Measurements from ENCODE around the gene KRTAP5-2.

Gene KRTAP5-2

GRCh38 chr11:1549338-1550330, 48.5 kb downstream of the KRTAP5-2 start:
- H3F3A ChIP-seq (ENCODE audit: insufficient read depth, low read length) = no peaks in the 10 kb centered on the region
- H3K9ac ChIP-seq (ENCODE audit: low read length) = no peak overlapping the region
- no peak overlapping the region for H2AFZ ChIP-seq (ENCODE audit: low read length)
- H3K4me3 ChIP-seq (ENCODE audit: low read depth, low read length, poor library complexity, severe bottlenecking) = no peak overlapping the region
- TF ChIP-seq EZH2 (IDR thresholded peaks at IDR 0.05; ENCODE audit: borderline replicate concordance, low read length) (no peak), CTCF (IDR thresholded peaks at IDR 0.05; ENCODE audit: low read length) (no peak)
- no peaks in the 10 kb centered on the region for H3K79me2 ChIP-seq (ENCODE audit: insufficient read depth, low read length)
- no peaks in the 10 kb centered on the region for H3K9me3 ChIP-seq (ENCODE audit: low read length)
- H3K27me3 ChIP-seq (ENCODE audit: insufficient read depth, low read length) = peaks cover 6% of the 10 kb centered on the region; the same call in 1 of the 2 replicates
- H3K4me1 ChIP-seq (ENCODE audit: insufficient read depth, low read length, severe bottlenecking) = no peaks in the 10 kb centered on the region
- H3K27ac ChIP-seq (ENCODE audit: low read depth, low read length, poor library complexity, severe bottlenecking) = no peak overlapping the region
- H3K4me2 ChIP-seq (ENCODE audit: low read length) = no peak overlapping the region
- H3K9me2 ChIP-seq (ENCODE audit: low read depth, low read length) = no peaks in the 10 kb centered on the region
- H4K20me1 ChIP-seq (ENCODE audit: insufficient read depth, low read length) = no peaks in the 10 kb centered on the region
- H3K36me3 ChIP-seq (ENCODE audit: insufficient read depth, low read length) = no peaks in the 10 kb centered on the region

GRCh38 chr11:1548221-1549070, 49.6 kb downstream of the KRTAP5-2 start:
- no peaks in the 10 kb centered on the region for H4K20me1 ChIP-seq (ENCODE audit: insufficient read depth, low read length)
- H3K79me2 ChIP-seq (ENCODE audit: insufficient read depth, low read length) = no peaks in the 10 kb centered on the region
- H3K9me3 ChIP-seq (ENCODE audit: low read length) = no peaks in the 10 kb centered on the region
- H3K27me3 ChIP-seq (ENCODE audit: insufficient read depth, low read length) = peaks cover 12% of the 10 kb centered on the region
- H3K9ac ChIP-seq (ENCODE audit: low read length) = no peak overlapping the region
- no peaks in the 10 kb centered on the region for H3F3A ChIP-seq (ENCODE audit: insufficient read depth, low read length)
- no peaks in the 10 kb centered on the region for H3K36me3 ChIP-seq (ENCODE audit: insufficient read depth, low read length)
- TF ChIP-seq CTCF (IDR thresholded peaks at IDR 0.05; ENCODE audit: low read length) = no peak
- TF ChIP-seq EZH2 (IDR thresholded peaks at IDR 0.05; ENCODE audit: borderline replicate concordance, low read length) = no peak
- no peaks in the 10 kb centered on the region for H3K4me1 ChIP-seq (ENCODE audit: insufficient read depth, low read length, severe bottlenecking)
- H3K27ac ChIP-seq (ENCODE audit: low read depth, low read length, poor library complexity, severe bottlenecking) = no peak overlapping the region
- H2AFZ ChIP-seq (ENCODE audit: low read length) = no peak overlapping the region
- H3K4me3 ChIP-seq (ENCODE audit: low read depth, low read length, poor library complexity, severe bottlenecking) = no peak overlapping the region
- no peaks in the 10 kb centered on the region for H3K9me2 ChIP-seq (ENCODE audit: low read depth, low read length)
- H3K4me2 ChIP-seq (ENCODE audit: low read length) = no peak overlapping the region

DNA sequence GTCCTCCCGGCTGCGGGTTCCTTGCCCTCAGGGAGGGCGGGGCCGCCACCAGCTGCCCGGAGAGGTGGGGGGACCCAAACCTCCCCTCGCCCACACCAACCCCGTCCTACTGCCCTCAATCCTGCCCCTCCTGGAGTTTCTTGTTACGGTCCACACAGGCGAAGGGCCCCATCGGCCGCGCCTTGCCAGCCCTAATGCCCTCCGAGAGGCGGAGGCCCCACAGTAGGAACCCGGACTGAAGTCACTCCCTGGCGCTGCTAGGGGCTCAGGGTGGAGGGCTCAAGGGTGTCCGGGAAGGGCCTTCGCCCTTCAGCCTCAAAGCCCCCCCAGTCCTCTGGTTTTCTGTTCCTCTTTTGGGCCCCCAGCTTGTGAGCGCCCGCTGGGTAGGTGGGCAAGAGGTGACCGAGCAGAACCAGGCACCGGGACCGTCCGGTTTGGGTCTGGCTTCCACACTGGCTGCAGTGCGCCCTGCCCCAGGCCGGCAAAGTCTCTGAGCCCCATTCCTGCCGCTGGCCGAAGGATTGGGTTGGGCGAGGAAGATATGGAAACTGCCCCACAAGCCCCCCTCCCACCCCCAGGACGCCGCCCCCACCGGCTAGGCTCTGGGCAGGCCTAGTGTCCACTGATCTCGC, 50.5 kb downstream of the KRTAP5-2 start:
- peaks cover 12% of the 10 kb centered on the region for H3K27me3 ChIP-seq (ENCODE audit: insufficient read depth, low read length)

More for the DNA sequence above, 50.5 kb downstream of the KRTAP5-2 start:
- Histone ChIP-seq H3K9ac (ENCODE audit: low read length) (no peak overlapping the region), H3K9me2 (ENCODE audit: low read depth, low read length) (no peaks in the 10 kb centered on the region), H3K4me1 (ENCODE audit: insufficient read depth, low read length, severe bottlenecking) (no peaks in the 10 kb centered on the region), H2AFZ (ENCODE audit: low read length) (no peak overlapping the region), H3K79me2 (ENCODE audit: insufficient read depth, low read length) (no peaks in the 10 kb centered on the region), H3K27ac (ENCODE audit: low read depth, low read length, poor library complexity, severe bottlenecking) (no peak overlapping the region), H3K9me3 (ENCODE audit: low read length) (no peaks in the 10 kb centered on the region), H4K20me1 (ENCODE audit: insufficient read depth, low read length) (no peaks in the 10 kb centered on the region), H3K4me2 (ENCODE audit: low read length) (no peak overlapping the region), H3K4me3 (ENCODE audit: low read depth, low read length, poor library complexity, severe bottlenecking) (no peak overlapping the region), H3K36me3 (ENCODE audit: insufficient read depth, low read length) (no peaks in the 10 kb centered on the region), H3F3A (ENCODE audit: insufficient read depth, low read length) (no peaks in the 10 kb centered on the region)
- no peak for TF ChIP-seq EZH2 (IDR thresholded peaks at IDR 0.05; ENCODE audit: borderline replicate concordance, low read length)
- TF ChIP-seq CTCF (IDR thresholded peaks at IDR 0.05; ENCODE audit: low read length) = no peak

All from OCI-LY1 (cell line).